NCI-H226 (cell line): ENCODE measurements around the gene KCNIP3.
A peak's percentile ranks its signal among the peaks of the same experiment; 100 is the strongest.
"Not testable (repeated sequence)": the region's sequence is repeated elsewhere in the genome, so short reads cannot be mapped to it uniquely, and the experiment has no call there.

Source experiments
- DNase-seq: peaks from one replicate; pipeline ENCODE4 v3.0.0-alpha.2; 2015

The KCNIP3 gene

GRCh38 chr2:95389245-95390119 is 92.3 kb downstream of the KCNIP3 start:
- peak; percentile 50 for DNase-seq

GRCh38 chr2:95390272-95390880 is 93.2 kb downstream of the KCNIP3 start:
- no peak for DNase-seq

- no peak for DNase-seq
Measured at GRCh38 chr2:95390881-95391321, 93.8 kb downstream of the KCNIP3 start.

- no peak for DNase-seq
Measured at GRCh38 chr2:95391641-95392310, 94.6 kb downstream of the KCNIP3 start.

- DNase-seq = no peak
Measured at GRCh38 chr2:95392320-95392719, 95.2 kb downstream of the KCNIP3 start.

- no peak for DNase-seq
Measured at GRCh38 chr2:95392730-95393455, 95.7 kb downstream of the KCNIP3 start.

GRCh38 chr2:95393901-95394300 is 96.8 kb downstream of the KCNIP3 start:
- DNase-seq = no peak

- no peak for DNase-seq
Measured at GRCh38 chr2:95399061-95399460, 101.9 kb downstream of the KCNIP3 start.

GRCh38 chr2:95401480-95401879 is 104.3 kb downstream of the KCNIP3 start:
- no peak for DNase-seq

GRCh38 chr2:95402004-95402369 is 104.8 kb downstream of the KCNIP3 start:
- DNase-seq = not testable (repeated sequence)

- peak; percentile 87 for DNase-seq
Measured at GRCh38 chr2:95402370-95403203, 105.4 kb downstream of the KCNIP3 start, which contains the start of gene FAHD2A. Gene FAHD2A, plus strand, starts transcription at chr2:95402708. Its CDS starts 2,851 bp downstream, at chr2:95405559.

GRCh38 chr2:95403204-95403721 is 106.1 kb downstream of the KCNIP3 start:
- peak; percentile 27 for DNase-seq

GRCh38 chr2:95403824-95404223 is 106.7 kb downstream of the KCNIP3 start:
- DNase-seq = not testable (repeated sequence)

- DNase-seq = not testable (repeated sequence)
Measured at GRCh38 chr2:95404676-95405075, 107.5 kb downstream of the KCNIP3 start.

GRCh38 chr2:95411239-95411638 is 114.1 kb downstream of the KCNIP3 start:
- DNase-seq = peak; percentile 23

GRCh38 chr2:95414015-95414594 is 117.0 kb downstream of the KCNIP3 start:
- peak; percentile 57 for DNase-seq

GRCh38 chr2:95415138-95415537 is 118.0 kb downstream of the KCNIP3 start:
- DNase-seq = not testable (repeated sequence)

- DNase-seq = not testable (repeated sequence)
Measured at GRCh38 chr2:95415561-95415960, 118.4 kb downstream of the KCNIP3 start.

GRCh38 chr2:95427196-95427867 is 130.2 kb downstream of the KCNIP3 start:
- DNase-seq = not testable (repeated sequence)

- not testable (repeated sequence) for DNase-seq
Measured at GRCh38 chr2:95429748-95430467, 132.8 kb downstream of the KCNIP3 start.
